ENCODE data around the gene KAZN.

KAZN gene

GRCh38 chr1:15090373-15090772, 491.9 kb downstream of the KAZN start:
- DNase-seq (ENCODE audit: low spot score) = no peak

- no peak for DNase-seq (ENCODE audit: low spot score)
Measured at GRCh38 chr1:15094056-15094455, 495.6 kb downstream of the KAZN start.

GRCh38 chr1:15094719-15095495, 496.4 kb downstream of the KAZN start:
- no peak for DNase-seq (ENCODE audit: low spot score)

- no peak for DNase-seq (ENCODE audit: low spot score)
Measured at GRCh38 chr1:15095496-15095875, 497.0 kb downstream of the KAZN start.

GRCh38 chr1:15096293-15096692, 497.8 kb downstream of the KAZN start:
- DNase-seq (ENCODE audit: low spot score) = no peak

GRCh38 chr1:15098176-15099125, 500.0 kb downstream of the KAZN start:
- no peak for DNase-seq (ENCODE audit: low spot score)

GRCh38 chr1:15099441-15100120, 501.1 kb downstream of the KAZN start:
- DNase-seq (ENCODE audit: low spot score) = no peak

- DNase-seq (ENCODE audit: low spot score) = no peak
Measured at GRCh38 chr1:15100121-15100879, 501.8 kb downstream of the KAZN start.

GRCh38 chr1:15100880-15101760, 502.6 kb downstream of the KAZN start:
- DNase-seq (ENCODE audit: low spot score) = no peak

GRCh38 chr1:15101801-15102200, 503.3 kb downstream of the KAZN start:
- no peak for DNase-seq (ENCODE audit: low spot score)

GRCh38 chr1:15102646-15103045, 504.2 kb downstream of the KAZN start:
- DNase-seq (ENCODE audit: low spot score) = no peak

GRCh38 chr1:15103211-15103610, 504.7 kb downstream of the KAZN start:
- DNase-seq (ENCODE audit: low spot score) = no peak

- DNase-seq (ENCODE audit: low spot score) = no peak
Measured at GRCh38 chr1:15103906-15104305, 505.4 kb downstream of the KAZN start.

- no peak for DNase-seq (ENCODE audit: low spot score)
Measured at GRCh38 chr1:15104768-15105167, 506.3 kb downstream of the KAZN start.

GRCh38 chr1:15106608-15107007, 508.1 kb downstream of the KAZN start:
- no peak for DNase-seq (ENCODE audit: low spot score)

GRCh38 chr1:15107058-15107687, 508.7 kb downstream of the KAZN start:
- no peak for DNase-seq (ENCODE audit: low spot score)

- no peak for DNase-seq (ENCODE audit: low spot score)
Measured at GRCh38 chr1:15107911-15108310, 509.4 kb downstream of the KAZN start.

GRCh38 chr1:15110128-15110866, 511.8 kb downstream of the KAZN start:
- DNase-seq (ENCODE audit: low spot score) = no peak

- DNase-seq (ENCODE audit: low spot score) = no peak
Measured at GRCh38 chr1:15110867-15111230, 512.4 kb downstream of the KAZN start.

- no peak for DNase-seq (ENCODE audit: low spot score)
Measured at GRCh38 chr1:15113146-15113545, 514.7 kb downstream of the KAZN start.
